Common myeloid progenitor, CD34-positive (primary cell): Measurements from ENCODE around the gene RAD51B.

ENCODE experiments used
- CTCF ChIA-PET: fragments of 350-600 bp; sonication (Branson Sonifier 250); formaldehyde crosslinking; loops from one replicate; lab custom pipeline; 2021; ENCODE audit warnings: antibody characterized with exemption; lab: Charles Lee
- POLR2A ChIA-PET: fragments of 350-600 bp; sonication (Branson Sonifier 250); formaldehyde crosslinking; loops from one replicate; lab custom pipeline; 2021; ENCODE audit warnings: antibody characterized with exemption; lab: Charles Lee
- DNase-seq, 3 donors: peaks; one replicate each; pipeline versions ENCODE4 v3.0.0 to v3.0.0-alpha.2; 2013
- H3K27ac ChIP-seq, 2 experiments: 1 replicate in 1 of 2; 2 replicates in 1 of 2; pipeline ENCODE4 v1.7.0; 2013; ENCODE audit warnings: inconsistent platforms in 2 of 2, low read length in 2 of 2, mild to moderate bottlenecking in 2 of 2, low read depth in 1 of 2, moderate library complexity in 1 of 2; ENCODE audit not compliant: severe bottlenecking in 2 of 2, insufficient read depth in 1 of 2, poor library complexity in 1 of 2
- H3K27me3 ChIP-seq, 5 experiments: replicated peaks in 2 of 5; 1 replicate in 3 of 5; 2 replicates in 2 of 5; pipeline versions ENCODE4 v1.6.1 to v1.7.0; 2013; ENCODE audit warnings: low read length in 4 of 5, mild to moderate bottlenecking in 2 of 5, moderate library complexity in 2 of 5, inconsistent platforms in 1 of 5; ENCODE audit not compliant: insufficient read depth in 5 of 5, control insufficient read depth in 4 of 5
- H3K36me3 ChIP-seq, 4 experiments: 1 replicate in 2 of 4; 2 replicates in 2 of 4; pipeline versions ENCODE4 v1.6.1 to v1.7.0; 2013; ENCODE audit warnings: low read length in 3 of 4, control low read depth in 1 of 4, mild to moderate bottlenecking in 1 of 4; ENCODE audit not compliant: control insufficient read depth in 4 of 4, insufficient read depth in 4 of 4
- H3K4me1 ChIP-seq, 4 experiments: 1 replicate in 3 of 4; 2 replicates in 1 of 4; pipeline versions ENCODE4 v1.6.1 to v1.7.1; 2013; ENCODE audit warnings: low read length in 3 of 4, mild to moderate bottlenecking in 3 of 4, control low read depth in 1 of 4, inconsistent platforms in 1 of 4, moderate library complexity in 1 of 4; ENCODE audit not compliant: control insufficient read depth in 4 of 4, insufficient read depth in 4 of 4; ENCODE audit errors: control extremely low read depth in 1 of 4
- H3K4me3 ChIP-seq, 7 experiments: 1 replicate in 4 of 7; 2 replicates in 3 of 7; pipeline versions ENCODE4 v1.5.1 to v1.7.0; 2013; ENCODE audit warnings: mild to moderate bottlenecking in 7 of 7, low read length in 6 of 7, moderate library complexity in 6 of 7, inconsistent platforms in 2 of 7, low read depth in 2 of 7, control low read depth in 1 of 7; ENCODE audit not compliant: insufficient read depth in 4 of 7, control insufficient read depth in 1 of 7; ENCODE audit errors: extremely low read depth in 1 of 7
- H3K9me3 ChIP-seq, 5 experiments: 1 replicate in 4 of 5; 2 replicates in 1 of 5; pipeline versions ENCODE4 v1.6.1 to v1.7.1; 2013; ENCODE audit warnings: low read length in 4 of 5, mild to moderate bottlenecking in 2 of 5, inconsistent platforms in 1 of 5, low read depth in 1 of 5, moderate library complexity in 1 of 5; ENCODE audit not compliant: control insufficient read depth in 4 of 5, insufficient read depth in 2 of 5; ENCODE audit errors: control extremely low read depth in 1 of 5
- WGBS: methylation state at CpG from one replicate; pipeline ENCODE4 v1.1.5; 2013; ENCODE audit not compliant: insufficient coverage; 5-methylcytosine and 5-hydroxymethylcytosine counted together

The RAD51B gene

DNA sequence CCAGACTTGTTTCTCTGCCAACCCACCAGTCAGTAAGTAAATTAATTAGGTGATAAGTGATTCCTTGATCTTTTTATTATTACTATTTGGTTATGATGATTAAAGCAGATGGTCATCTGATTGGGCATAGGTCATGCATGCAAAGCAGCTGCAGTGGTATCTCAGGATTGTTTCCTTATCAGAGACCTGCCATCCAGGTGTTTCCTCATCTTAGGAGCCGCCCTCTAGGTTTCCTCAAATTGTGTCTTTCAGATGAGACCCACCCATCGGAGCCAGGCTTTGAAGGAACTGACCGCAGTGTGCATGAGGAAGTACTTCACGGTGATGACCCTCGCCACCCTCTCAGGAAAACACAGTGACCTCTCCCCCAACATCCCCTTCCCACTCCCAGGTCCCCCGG is 910.0 kb downstream of the RAD51B start:
- DNase-seq, result peak in 2 of 3 donors; percentile 65 to 78
- Histone ChIP-seq H3K36me3 (no peaks in the 10 kb centered on the region), H3K4me3 (no peak overlapping the region), H3K27ac (no peak overlapping the region), H3K4me1 (peaks cover 15 to 32% (median 23%) of the 10 kb centered on the region in 4 experiments), H3K9me3 (no peaks in the 10 kb centered on the region), H3K27me3 (no peaks in the 10 kb centered on the region)
- ChIA-PET CTCF (interaction anchor here (1.4 to 3.8 kb wide), 2 partner anchors 9 to 37 kb away, joined by 3 to 21 read pairs; no protein-coding TSS in a partner anchor), POLR2A (no interaction called here)
- WGBS, result 12% methylated on average over 3 of the region's 6 CpGs

DNA sequence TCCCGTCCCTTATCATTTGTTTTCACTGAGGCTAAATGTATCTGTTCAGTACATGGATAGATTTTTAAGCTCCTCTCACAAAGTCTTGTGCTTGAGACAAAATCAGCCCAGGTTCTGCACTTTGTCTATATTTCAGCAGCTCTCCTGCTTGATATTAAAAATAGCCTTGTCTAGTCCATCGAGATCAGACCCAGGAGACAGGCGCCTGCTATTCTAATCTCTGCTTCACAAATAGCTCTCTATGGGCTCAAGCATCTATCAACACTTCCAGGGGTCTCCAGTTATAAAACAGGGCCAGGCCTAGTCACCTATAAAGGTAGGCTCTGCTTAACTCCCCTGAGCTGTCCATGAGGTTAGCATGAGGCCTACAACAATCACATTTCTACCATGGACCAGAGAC is 910.8 kb downstream of the RAD51B start:
- ChIA-PET POLR2A (no interaction called here), CTCF (interaction anchor here (1.4 to 3.8 kb wide), 2 partner anchors 9 to 38 kb away, joined by 3 to 21 read pairs; no protein-coding TSS in a partner anchor)
- Histone ChIP-seq H3K4me1 (peaks cover 15 to 39% (median 26%) of the 10 kb centered on the region in 4 experiments), H3K27ac (no peak overlapping the region), H3K27me3 (no peaks in the 10 kb centered on the region), H3K4me3 (no peak overlapping the region), H3K36me3 (no peaks in the 10 kb centered on the region), H3K9me3 (no peaks in the 10 kb centered on the region)
- no peak for DNase-seq
- 93% methylated on average over 3 of the region's 3 CpGs for WGBS

DNA sequence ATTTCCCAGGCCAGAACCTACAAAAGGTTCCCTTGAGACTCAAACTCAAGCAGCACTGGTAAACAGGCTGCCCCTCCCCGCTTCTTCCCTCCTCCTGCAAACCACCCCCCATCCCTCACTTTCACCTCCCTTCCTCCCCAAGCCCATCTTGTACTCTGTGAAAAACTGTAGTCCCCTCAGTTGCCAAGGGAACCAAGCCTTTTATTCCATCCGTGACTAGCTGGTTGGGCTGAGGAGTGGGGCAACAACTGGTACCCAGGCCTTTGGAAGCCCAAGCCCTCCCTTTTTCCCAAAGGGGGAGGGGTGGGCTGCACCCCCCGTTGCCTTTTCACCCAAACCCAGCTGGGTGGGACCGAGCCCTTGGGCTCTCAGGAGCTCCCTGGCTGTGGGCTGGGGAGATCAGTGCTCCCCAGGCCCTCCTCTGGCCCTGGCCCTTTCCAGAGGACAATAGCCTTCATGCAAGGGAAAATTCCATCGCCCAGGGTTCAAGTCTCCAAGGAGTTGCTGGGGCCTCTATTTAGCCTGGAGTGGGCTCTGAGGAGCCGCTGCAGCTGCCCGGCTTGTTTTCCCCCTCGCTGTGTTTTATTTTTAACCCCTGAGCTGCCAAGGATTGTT is 911.3 kb downstream of the RAD51B start:
- H3K4me1 ChIP-seq, result peaks cover 15 to 39% (median 26%) of the 10 kb centered on the region in 4 experiments
- POLR2A ChIA-PET, result no interaction called here

DNA sequence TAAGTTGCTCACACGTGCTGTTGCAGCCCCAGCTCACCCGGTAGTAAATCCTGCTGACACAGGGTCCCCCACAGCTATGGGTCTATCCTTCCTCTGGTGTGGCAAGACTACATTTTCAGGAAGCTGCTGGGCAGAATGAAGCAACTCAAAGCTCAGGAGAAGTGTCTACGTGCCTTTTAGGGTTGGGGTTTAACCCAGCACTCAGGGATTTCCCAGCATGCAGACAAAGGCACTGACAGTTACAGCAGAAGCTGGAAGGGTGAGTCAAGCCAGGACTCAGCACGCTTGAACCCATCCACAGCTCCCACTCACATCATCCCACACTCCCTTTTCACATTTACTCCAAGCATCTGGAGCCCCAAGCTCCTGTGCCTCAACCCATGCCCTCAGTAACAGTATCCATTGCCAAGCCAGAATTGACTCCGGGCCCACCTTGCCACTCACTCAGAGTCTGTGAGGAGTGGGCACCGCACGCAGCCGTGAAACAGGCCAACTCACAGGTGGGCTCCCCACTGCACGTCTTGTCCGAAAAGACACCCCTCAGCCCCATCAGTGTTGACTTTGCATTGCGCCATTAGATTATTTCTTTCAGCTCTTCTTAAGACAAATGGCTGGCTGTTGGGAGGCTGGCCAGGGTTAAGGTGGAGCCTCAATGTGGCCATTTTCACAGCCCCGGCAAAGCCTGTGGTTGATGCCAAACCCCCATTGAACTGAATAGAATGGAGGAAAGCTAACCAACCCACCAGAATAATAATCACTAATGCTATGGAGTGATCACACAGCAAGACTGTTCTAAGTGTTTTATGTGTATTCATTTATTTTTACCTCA is 913.7 kb downstream of the RAD51B start:
- DNase-seq, result peak; percentile 38 to 82 (median 80)
- CTCF ChIA-PET, result interaction anchor here (0.9 to 1.9 kb wide), 7 partner anchors 17 to 60 kb away, joined by 3 to 5 read pairs (median 3); partner anchors contain the start of gene ZFP36L1
- Histone ChIP-seq H3K9me3 (no peaks in the 10 kb centered on the region), H3K27ac (no peak overlapping the region), H3K4me3 (peak overlapping the region in 2 of 7 experiments; percentile 2 to 20), H3K4me1 (peaks cover 15 to 41% (median 26%) of the 10 kb centered on the region in 4 experiments), H3K36me3 (no peaks in the 10 kb centered on the region), H3K27me3 (peaks cover 0 to 11% (median 4%) of the 10 kb centered on the region in 5 experiments)
- POLR2A ChIA-PET, result interaction anchor here (0.7 kb wide), 1 partner anchor 692 kb away, joined by 6 read pairs; no protein-coding TSS in a partner anchor
- 62% methylated on average over 8 of the region's 12 CpGs for WGBS

More for the DNA sequence above, 911.3 kb downstream of the RAD51B start:
- CTCF ChIA-PET, result interaction anchor here (0.7 to 3.8 kb wide), 3 partner anchors 10 to 435 kb away, joined by 3 to 21 read pairs (median 3); no protein-coding TSS in a partner anchor
- Histone ChIP-seq H3K36me3 (no peaks in the 10 kb centered on the region), H3K27ac (no peak overlapping the region), H3K27me3 (no peaks in the 10 kb centered on the region), H3K9me3 (no peaks in the 10 kb centered on the region), H3K4me3 (no peak overlapping the region)
- WGBS, result 88% methylated on average over 6 of the region's 8 CpGs
- DNase-seq, result no peak

DNA sequence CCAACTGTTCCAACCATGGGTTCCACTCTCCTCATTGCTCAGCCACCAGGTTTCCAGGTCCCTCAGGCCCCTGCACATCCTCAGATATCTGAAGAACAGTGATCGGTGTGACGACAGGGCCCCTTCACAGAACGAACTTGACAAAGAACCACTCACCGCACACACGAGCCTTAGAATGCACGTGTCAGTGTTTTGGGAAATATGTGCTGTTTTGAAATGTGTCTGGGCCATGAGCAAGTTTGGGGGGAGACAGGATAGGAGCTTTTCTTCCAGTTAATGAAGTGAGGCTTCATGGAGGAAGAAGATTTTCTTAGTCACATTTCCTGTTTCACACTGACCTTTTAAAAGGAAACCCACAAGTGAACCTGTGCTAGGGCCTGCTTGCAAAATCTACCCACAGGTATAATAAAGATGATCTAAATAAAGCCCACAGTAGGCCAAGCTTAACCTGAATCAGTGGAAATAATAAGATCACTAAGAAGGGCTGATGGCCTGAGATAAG is 914.7 kb downstream of the RAD51B start:
- H3K9me3 ChIP-seq, result no peaks in the 10 kb centered on the region
- peaks cover 0 to 21% (median 13%) of the 10 kb centered on the region in 5 experiments for H3K27me3 ChIP-seq
- H3K27ac ChIP-seq, result no peak overlapping the region
- peak in 2 of 3 donors; percentile 49 to 67 for DNase-seq
- CTCF ChIA-PET, result interaction anchor here (1.4 to 1.9 kb wide), 3 partner anchors 16 to 55 kb away, joined by 3 to 5 read pairs (median 4); no protein-coding TSS in a partner anchor
- no peaks in the 10 kb centered on the region for H3K36me3 ChIP-seq
- peak overlapping the region in 1 of 7 experiments; percentile 16 for H3K4me3 ChIP-seq
- peaks cover 15 to 41% (median 26%) of the 10 kb centered on the region in 4 experiments for H3K4me1 ChIP-seq
- POLR2A ChIA-PET, result interaction anchor here (0.6 kb wide), 1 partner anchor 13 kb away, joined by 3 read pairs; no protein-coding TSS in a partner anchor
- WGBS, result 49% methylated on average over 5 of the region's 6 CpGs

DNA sequence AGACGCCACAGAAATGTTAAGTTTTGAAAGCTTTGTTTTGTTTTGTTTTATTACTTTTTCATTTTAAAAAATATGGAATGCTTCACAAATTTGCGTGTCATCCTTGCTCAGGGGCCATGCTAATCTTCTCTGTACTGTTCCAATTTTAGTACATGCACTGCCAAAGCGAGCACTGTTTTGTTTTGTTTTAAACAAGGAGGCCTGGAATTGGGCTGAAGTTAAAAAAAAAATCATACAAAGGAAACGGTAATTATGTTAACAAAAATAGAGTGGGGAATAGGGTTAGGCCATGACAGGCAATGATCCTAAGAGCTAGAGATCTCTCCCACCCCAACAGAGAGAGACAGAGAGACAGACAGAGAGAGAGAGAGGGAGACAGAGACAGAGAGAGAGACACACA is 916.3 kb downstream of the RAD51B start:
- Histone ChIP-seq H3K4me1 (peaks cover 12 to 36% (median 22%) of the 10 kb centered on the region in 4 experiments), H3K4me3 (no peak overlapping the region), H3K9me3 (no peaks in the 10 kb centered on the region), H3K27ac (no peak overlapping the region), H3K36me3 (no peaks in the 10 kb centered on the region), H3K27me3 (peaks cover 0 to 35% (median 26%) of the 10 kb centered on the region in 5 experiments)
- ChIA-PET CTCF (interaction anchor here (0.6 to 1.5 kb wide), 3 partner anchors 42 to 803 kb away, joined by 3 to 4 read pairs (median 4); no protein-coding TSS in a partner anchor), POLR2A (no interaction called here)
- 100% methylated on average over 2 of the region's 4 CpGs for WGBS
- DNase-seq, result no peak
